ENCODE data around the gene ICOS. TPM values are rescaled to one million over a fixed set of nuclear protein-coding genes. Genes with fewer than 3 reads are reported as not detected.

The ICOS gene
- polyA plus RNA-seq (2011; rRNA removed) (not detected in 2 replicates), polyA minus RNA-seq (2011; rRNA and poly(A)+ RNA removed) (not detected in 2 replicates)

GRCh38 chr2:203936535-203936934, at the start of gene ICOS:
ICOS (plus strand) TSS chr2:203936763; CDS start chr2:203936815, 52 bp downstream.
- no peak within 1 kb of the TSS for H3K4me3 ChIP-seq (ENCODE audit: low read depth, low read length)
- no peak for TF ChIP-seq CTCF (IDR thresholded peaks at IDR 0.05; ENCODE audit: insufficient read depth, low read depth, low read length)
- ChIA-PET CTCF (no interaction called here), POLR2A (no interaction called here)
- DNase-seq (ENCODE audit: low read depth), result no peak
- no peaks in the 10 kb centered on the region; the same call in 1 of the 2 replicates for H3K27me3 ChIP-seq (ENCODE audit: control insufficient read depth, insufficient read depth, low read length)
- no peaks in the 10 kb centered on the region for H3K36me3 ChIP-seq (ENCODE audit: control insufficient read depth, insufficient read depth, low read length)

GRCh38 chr2:203887677-203888076, 48.9 kb upstream of the ICOS start:
- DNase-seq (ENCODE audit: low read depth), result no peak
- POLR2A ChIA-PET, result no interaction called here
- TF ChIP-seq CTCF (IDR thresholded peaks at IDR 0.05; ENCODE audit: insufficient read depth, low read depth, low read length), result no peak
- H3K4me3 ChIP-seq (ENCODE audit: low read depth, low read length), result no peak overlapping the region
- CTCF ChIA-PET, result interaction anchor here (1.0 kb wide), 1 partner anchor 12 kb away, joined by 3 read pairs; no protein-coding TSS in a partner anchor
- no peaks in the 10 kb centered on the region for H3K27me3 ChIP-seq (ENCODE audit: control insufficient read depth, insufficient read depth, low read length)
- H3K36me3 ChIP-seq (ENCODE audit: control insufficient read depth, insufficient read depth, low read length), result no peaks in the 10 kb centered on the region

GRCh38 chr2:203889542-203889941, 47.0 kb upstream of the ICOS start:
- Histone ChIP-seq H3K36me3 (ENCODE audit: control insufficient read depth, insufficient read depth, low read length) (no peaks in the 10 kb centered on the region), H3K27me3 (ENCODE audit: control insufficient read depth, insufficient read depth, low read length) (no peaks in the 10 kb centered on the region; the same call in 1 of the 2 replicates), H3K4me3 (ENCODE audit: low read depth, low read length) (no peak overlapping the region)
- no peak for TF ChIP-seq CTCF (IDR thresholded peaks at IDR 0.05; ENCODE audit: insufficient read depth, low read depth, low read length)
- no peak for DNase-seq (ENCODE audit: low read depth)
- POLR2A ChIA-PET, result no interaction called here
- CTCF ChIA-PET, result no interaction called here

- POLR2A ChIA-PET, result interaction anchor here (0.6 kb wide), 1 partner anchor 14 kb away, joined by 3 read pairs; no protein-coding TSS in a partner anchor
- TF ChIP-seq CTCF (IDR thresholded peaks at IDR 0.05; ENCODE audit: insufficient read depth, low read depth, low read length), result no peak
- DNase-seq (ENCODE audit: low read depth), result no peak
- H3K4me3 ChIP-seq (ENCODE audit: low read depth, low read length), result no peak overlapping the region
- CTCF ChIA-PET, result no interaction called here
- H3K27me3 ChIP-seq (ENCODE audit: control insufficient read depth, insufficient read depth, low read length), result no peaks in the 10 kb centered on the region; the same call in 1 of the 2 replicates
- H3K36me3 ChIP-seq (ENCODE audit: control insufficient read depth, insufficient read depth, low read length), result no peaks in the 10 kb centered on the region
Observed at GRCh38 chr2:203889944-203890343, 46.6 kb upstream of the ICOS start.

GRCh38 chr2:203890733-203891132, 45.8 kb upstream of the ICOS start:
- POLR2A ChIA-PET, result interaction anchor here (0.6 kb wide), 1 partner anchor 14 kb away, joined by 3 read pairs; no protein-coding TSS in a partner anchor
- no peaks in the 10 kb centered on the region for H3K36me3 ChIP-seq (ENCODE audit: control insufficient read depth, insufficient read depth, low read length)
- no peak for DNase-seq (ENCODE audit: low read depth)
- H3K4me3 ChIP-seq (ENCODE audit: low read depth, low read length), result no peak overlapping the region
- CTCF ChIA-PET, result no interaction called here
- H3K27me3 ChIP-seq (ENCODE audit: control insufficient read depth, insufficient read depth, low read length), result no peaks in the 10 kb centered on the region; the same call in 1 of the 2 replicates
- TF ChIP-seq CTCF (IDR thresholded peaks at IDR 0.05; ENCODE audit: insufficient read depth, low read depth, low read length), result no peak
